Lung (tissue), 12 donors: Measurements from ENCODE around the gene DDIT4. TPM values are rescaled to one million over a fixed set of nuclear protein-coding genes. Genes with fewer than 3 reads are reported as not detected.
A peak's percentile ranks its signal among the peaks of the same experiment; 100 is the strongest.

ENCODE experiments used
- ATAC-seq: fragments of 200-7000 bp; cut with Tn5 transposase; one replicate; pipeline ENCODE4 v1.9.1; 2020; ENCODE audit warnings: moderate number of reproducible peaks; ENCODE audit not compliant: insufficient read depth, low FRiP score
- DNase-seq, 3 donors: peaks; one replicate each; pipeline ENCODE4 v3.0.0-alpha.2; 2013 to 2017
- H3K27ac ChIP-seq, 2 donors: one replicate each; pipeline ENCODE4 v1.5.1; 2013; ENCODE audit warnings: mild to moderate bottlenecking in 2 of 2, moderate library complexity in 2 of 2, control low read depth in 1 of 2, inconsistent platforms in 1 of 2, low read depth in 1 of 2, low read length in 1 of 2
- H3K27me3 ChIP-seq, 3 donors: one replicate each; pipeline ENCODE4 v1.5.1; 2013; ENCODE audit warnings: low read length in 2 of 3; ENCODE audit not compliant: control insufficient read depth in 3 of 3, insufficient read depth in 3 of 3
- H3K36me3 ChIP-seq, 4 donors: one replicate each; pipeline ENCODE4 v1.5.1; 2013; ENCODE audit warnings: low read length in 4 of 4, mild to moderate bottlenecking in 1 of 4, moderate library complexity in 1 of 4; ENCODE audit not compliant: control insufficient read depth in 4 of 4, insufficient read depth in 4 of 4
- H3K4me1 ChIP-seq, 5 donors: one replicate each; pipeline ENCODE4 v1.5.1; 2013; ENCODE audit warnings: low read length in 5 of 5, mild to moderate bottlenecking in 2 of 5, moderate library complexity in 1 of 5; ENCODE audit not compliant: control insufficient read depth in 5 of 5, insufficient read depth in 5 of 5
- H3K4me3 ChIP-seq: one replicate; pipeline ENCODE4 v1.5.1; 2013; ENCODE audit warnings: mild to moderate bottlenecking, control low read depth, moderate library complexity
- H3K9ac ChIP-seq, 2 donors: one replicate each; pipeline ENCODE4 v1.5.1; 2013; ENCODE audit warnings: low read length in 2 of 2, control low read depth in 1 of 2; ENCODE audit not compliant: insufficient read depth in 1 of 2
- H3K9me3 ChIP-seq, 4 donors: one replicate each; pipeline ENCODE4 v1.5.1; 2013; ENCODE audit warnings: low read length in 3 of 4, mild to moderate bottlenecking in 1 of 4, moderate library complexity in 1 of 4; ENCODE audit not compliant: control insufficient read depth in 4 of 4, insufficient read depth in 3 of 4
- CTCF ChIP-seq: IDR thresholded peaks from 2 replicates; pipeline ENCODE4 v1.5.1; 2012; ENCODE audit warnings: mild to moderate bottlenecking; ENCODE audit errors: control extremely low read depth, extremely low read depth
- WGBS, 2 donors: extraction: QIAGEN DNeasy Blood & Tissue Kit; methylation state at CpG; one replicate each; pipeline ENCODE4 v1.1.7; 2013; 5-methylcytosine and 5-hydroxymethylcytosine counted together
- polyA plus RNA-seq, 2 donors: library from polyadenylated mRNA; stranded (reverse); fragments of 200-250 nt; gene quantifications; one replicate each; pipeline ENCODE4 v1.2.1, GENCODE V29; 2013
- total RNA-seq, 2 donors: library from RNA; depleted of rRNA in 1 of 2; stranded (reverse); fragments of >200 nt in 1 of 2; gene quantifications; one replicate each; pipeline ENCODE4 v1.2.1, GENCODE V29; 2014 to 2021
- donor health status: control.
- donor health status: control.
- donor health status: Bipolar disorder and iron deficiency.
- donor health status: healthy.
- donor health status: DM: yes; HTN: yes; CAD: no.

DDIT4 gene
- total and polyA plus RNA-seq, 4 donors = 55.3 to 190 (median 171) TPM

DNA sequence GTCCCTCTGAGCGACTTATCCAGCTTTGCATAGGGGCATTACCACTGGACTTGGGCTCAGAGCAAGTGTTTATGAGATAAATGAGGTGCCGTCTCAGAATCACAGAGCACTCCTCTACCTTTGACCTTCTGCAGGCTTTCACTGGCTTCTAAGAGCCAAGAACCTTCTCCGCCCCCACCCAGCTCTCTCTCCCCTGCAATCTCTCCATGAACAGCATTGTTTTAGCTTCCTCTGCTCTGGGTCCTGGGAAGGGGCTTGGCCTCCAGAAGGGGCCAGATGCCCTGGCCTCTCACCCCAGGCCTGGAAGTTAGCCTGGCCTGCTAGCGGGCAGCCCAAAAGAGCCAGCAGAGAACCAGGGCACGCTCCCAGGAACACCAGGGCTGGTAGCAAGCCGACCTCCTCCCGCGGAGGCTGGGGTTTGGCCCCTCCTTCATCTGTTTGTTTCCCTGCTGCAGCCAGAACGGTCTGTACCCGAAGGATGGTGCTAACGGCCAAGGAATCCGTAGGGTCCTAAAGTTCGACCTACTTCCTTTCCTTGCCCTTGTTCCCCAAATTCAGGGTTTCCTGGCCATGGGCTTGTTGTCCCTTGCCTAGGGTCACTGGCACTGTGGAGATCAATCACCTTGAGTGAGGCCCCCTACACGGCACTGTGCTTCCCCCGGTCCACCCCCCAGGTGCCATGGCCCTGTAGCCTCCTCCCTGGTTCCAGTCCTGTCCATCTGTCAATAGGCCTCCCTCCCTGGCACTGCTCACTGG lies 18.7 kb upstream of the DDIT4 start:
- H3K4me1 ChIP-seq = peaks cover 26 to 50% (median 30%) of the 10 kb centered on the region in 5 donors
- H3K27ac ChIP-seq = peak overlapping the region; percentile 86 to 98
- DNase-seq (peak; percentile 90 to 96 (median 95)), ATAC-seq (peak; percentile 90)
- H3K9me3 ChIP-seq = no peaks in the 10 kb centered on the region
- H3K36me3 ChIP-seq = no peaks in the 10 kb centered on the region
- H3K27me3 ChIP-seq = no peaks in the 10 kb centered on the region
- TF ChIP-seq CTCF = no peak
- no peak overlapping the region for H3K4me3 ChIP-seq
- WGBS, 2 donors = 11 to 17% methylated on average over 15 of the region's 15 CpGs
- H3K9ac ChIP-seq = peak overlapping the region in 1 of 2 donors; percentile 61

DNA sequence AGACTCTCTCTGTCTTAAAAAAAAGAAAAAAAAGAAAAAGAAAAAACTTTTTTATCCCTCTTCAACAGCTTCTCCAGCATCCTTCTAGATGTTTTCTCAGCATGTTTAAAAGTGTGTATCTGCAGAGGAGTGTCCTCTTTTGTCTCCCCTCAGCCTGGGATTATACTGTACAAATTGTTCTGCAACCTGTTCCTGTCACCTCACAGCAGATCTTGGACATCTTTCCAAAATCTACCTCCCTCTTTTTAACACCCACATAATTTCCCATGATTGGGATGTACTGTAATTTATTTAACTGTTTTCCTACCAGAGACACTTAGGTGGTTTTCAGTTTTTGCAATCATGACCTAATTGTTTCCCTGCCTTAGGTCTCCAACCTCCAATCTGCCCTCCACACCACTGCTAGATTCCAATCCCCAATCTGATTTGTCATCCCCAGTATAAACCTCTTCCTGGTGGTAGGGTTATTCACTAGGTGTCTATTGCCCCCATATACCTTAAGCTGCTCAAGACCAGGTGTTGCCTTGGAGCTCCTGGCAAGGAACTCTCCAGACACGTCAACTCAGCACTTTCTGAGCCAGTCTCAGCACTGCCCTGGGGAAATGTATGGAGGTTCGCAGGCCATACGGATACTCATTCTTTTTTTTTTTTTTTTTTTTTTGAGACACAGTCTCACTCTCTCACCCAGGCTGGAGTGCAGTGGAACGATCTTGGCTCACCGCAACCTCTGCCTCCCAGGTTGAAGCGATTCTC lies 17.6 kb upstream of the DDIT4 start:
- H3K36me3 ChIP-seq = no peaks in the 10 kb centered on the region
- no peaks in the 10 kb centered on the region for H3K9me3 ChIP-seq
- H3K27me3 ChIP-seq = no peaks in the 10 kb centered on the region
- H3K9ac ChIP-seq = no peak overlapping the region
- no peak for TF ChIP-seq CTCF
- peak overlapping the region in 1 of 2 donors; percentile 98 for H3K27ac ChIP-seq
- no peak overlapping the region for H3K4me3 ChIP-seq
- DNase-seq (no peak), ATAC-seq (no peak)
- peaks cover 28 to 59% (median 35%) of the 10 kb centered on the region in 5 donors for H3K4me1 ChIP-seq
- 92 to 96% methylated on average over 6 of the region's 6 CpGs for WGBS, 2 donors

GRCh38 chr10:72257051-72257892 lies 16.5 kb upstream of the DDIT4 start:
- H3K4me3 ChIP-seq = no peak overlapping the region
- TF ChIP-seq CTCF = no peak
- ATAC-seq (no peak), DNase-seq (no peak)
- no peaks in the 10 kb centered on the region for H3K9me3 ChIP-seq
- H3K27ac ChIP-seq = peak overlapping the region in 1 of 2 donors; percentile 46
- no peaks in the 10 kb centered on the region for H3K27me3 ChIP-seq
- H3K9ac ChIP-seq = no peak overlapping the region
- 56 to 66% methylated on average over 8 of the region's 8 CpGs for WGBS, 2 donors
- peaks cover 28 to 68% (median 40%) of the 10 kb centered on the region in 5 donors for H3K4me1 ChIP-seq
- no peaks in the 10 kb centered on the region for H3K36me3 ChIP-seq
